Heart left ventricle (tissue), 16 donors: Measurements from ENCODE around the gene STXBP1. TPM values are rescaled to one million over a fixed set of nuclear protein-coding genes. Genes with fewer than 3 reads are reported as not detected.

Experiments
- ATAC-seq, 4 donors: fragments of 200-7000 bp; cut with Tn5 transposase; one replicate each; pipeline ENCODE4 v1.9.1; 2020 to 2022; ENCODE audit warnings: moderate library complexity in 4 of 4, mild to moderate bottlenecking in 3 of 4, moderate number of reproducible peaks in 1 of 4
- DNase-seq, 5 donors: peaks; one replicate each; pipeline ENCODE4 v3.0.0-alpha.2; 2020
- H3K27ac ChIP-seq, 12 donors: fragments of 200-600 bp; sonication (generic) in 4 of 12; one replicate each; pipeline versions ENCODE4 v1.5.0 to v1.8.0; 2016 to 2022; ENCODE audit warnings: mild to moderate bottlenecking in 2 of 12
- H3K27me3 ChIP-seq, 9 donors: fragments of 200-600 bp; sonication (generic) in 2 of 9; one replicate each; pipeline versions ENCODE4 v1.5.1 to v1.8.0; 2016 to 2022; ENCODE audit warnings: mild to moderate bottlenecking in 3 of 9
- H3K36me3 ChIP-seq, 9 donors: fragments of 200-600 bp; sonication (generic) in 2 of 9; one replicate each; pipeline versions ENCODE4 v1.5.0 to v1.8.0; 2018 to 2022; ENCODE audit warnings: mild to moderate bottlenecking in 2 of 9
- H3K4me1 ChIP-seq, 12 donors: fragments of 200-600 bp; sonication (generic) in 4 of 12; one replicate each; pipeline versions ENCODE4 v1.5.0 to v1.8.0; 2016 to 2022; ENCODE audit warnings: mild to moderate bottlenecking in 3 of 12
- H3K4me3 ChIP-seq, 12 donors: fragments of 200-600 bp; sonication (generic) in 4 of 12; one replicate each; pipeline versions ENCODE4 v1.5.0 to v1.8.0; 2017 to 2022; ENCODE audit warnings: mild to moderate bottlenecking in 9 of 12, moderate library complexity in 4 of 12
- H3K9me3 ChIP-seq, 12 donors: fragments of 200-600 bp; sonication (generic) in 4 of 12; one replicate each; pipeline versions ENCODE4 v1.5.0 to v1.8.0; 2016 to 2022; ENCODE audit warnings: mild to moderate bottlenecking in 1 of 12
- POLR2A ChIP-seq, 2 donors: fragments of 450-650 bp; IDR thresholded peaks; one replicate each; pipeline ENCODE4 v1.6.1; 2017; ENCODE audit warnings: antibody characterized with exemption in 2 of 2, mild to moderate bottlenecking in 2 of 2, moderate library complexity in 2 of 2
- WGBS, 4 donors: extraction: QIAGEN DNeasy Blood & Tissue Kit in 2 of 4; methylation state at CpG; one replicate each; pipeline versions ENCODE4 v1.1.5 to v1.1.7; 2013 to 2018; 5-methylcytosine and 5-hydroxymethylcytosine counted together
- intact Hi-C, 10 donors: fragments of 100-400 bp; cut with DNase I; formaldehyde crosslinking; loops; one replicate each; pipeline versions ENCODE4 v1.11.1 to v1.14.2; 2022
- polyA plus RNA-seq, 2 donors: library from polyadenylated mRNA; stranded (reverse); fragments of 200-250 nt; gene quantifications; one replicate each; pipeline ENCODE4 v1.2.3, GENCODE V29; 2013
- total RNA-seq, 9 donors: library from RNA; depleted of rRNA in 2 of 9; stranded (reverse); fragments of >200 nt in 2 of 9; fragmentation: NEBNext Ultra II Directional in 3 of 9; extraction: Animal tissue kit (Norgen Biotek cat#: 25700) in 3 of 9; gene quantifications; one replicate each; pipeline versions ENCODE4 v1.1.0 to v1.2.4, GENCODE V29; 2016 to 2023
- TF ChIP-seq, protein P1 (sequence below), 12 donors: fragments of 200-600 bp; sonication (generic) in 4 of 12; IDR thresholded peaks; one replicate each; pipeline versions ENCODE4 v1.5.0 to v1.8.0; 2018 to 2022; ENCODE audit warnings: antibody characterized with exemption in 12 of 12, mild to moderate bottlenecking in 5 of 12
- donor health status: ischemic (EF 13 %, LVEDD 7.1; RV severe dilation, severe dysfunction).
- donor health status: healthy with polysubstance abuse.
- donor health status: DM: no; HTN: yes; CAD: no.
- donor health status: DM: no; HTN: no; CAD: no.
- donor health status: ischemic (EF 25% LVEDD 6.9; RV normal size, moderate dysfunction).
- donor health status: ischemic (EF 25% LVEDD 5.7; RV mildly dilated, moderate dysfunction).
- donor health status: healthy.
- donor health status: DM: yes; HTN: yes; CAD: no.
- donor health status: ischemic (EF 35%, LVEDD 5.7; RV mildly dilated, moderate dysfunction).
- donor health status: nonischemic (EF 11% LVEDD 7.7; RV severe dilation, severe dysfunction).
- donor health status: DM: yes; HTN: yes; CAD: no.
- donor health status: PGD.
- donor health status: ischemic (EF 29% LVEDD 5.4; RV normal size, mild dysfunction).
- donor health status: nonischemic (EF 23%, LVEDD 6.1; RV moderate dilation, normal function).

The STXBP1 gene
- total and polyA plus RNA-seq, 11 donors, result 14.0 to 102 (median 44.5) TPM

DNA sequence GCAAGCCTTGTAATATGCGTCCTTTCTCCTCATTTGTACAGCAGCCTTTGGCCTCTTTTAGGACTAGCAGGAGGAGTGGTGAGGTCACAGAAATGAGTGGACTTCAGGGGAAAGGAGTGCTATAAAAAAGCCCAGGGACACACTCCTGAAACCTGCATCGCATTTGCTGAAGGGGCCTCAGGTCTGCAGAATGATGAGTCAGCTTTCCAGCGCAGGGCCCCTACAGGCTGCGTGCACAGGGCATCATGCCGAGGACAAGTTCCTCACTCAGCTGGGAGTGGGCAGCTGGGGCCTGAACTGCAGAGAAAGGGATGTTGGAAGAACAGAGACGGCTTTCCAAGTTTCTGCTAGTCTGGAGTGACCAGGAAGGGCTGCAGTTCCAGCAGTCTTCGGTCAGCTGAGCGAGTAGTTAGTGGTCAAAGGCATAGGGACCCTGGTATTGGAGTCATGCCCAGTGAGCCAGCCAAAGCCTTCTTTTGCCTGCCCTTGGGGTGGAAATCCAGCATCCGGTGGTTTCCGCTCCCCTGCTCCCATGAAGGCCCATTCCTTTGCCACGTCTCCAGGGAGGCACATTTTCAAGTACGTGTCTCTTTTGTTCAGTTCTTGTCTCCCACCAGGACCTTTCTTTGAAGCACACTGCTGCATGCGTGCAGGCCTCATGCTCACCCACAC is 77.4 kb downstream of the STXBP1 start:
- Histone ChIP-seq H3K9me3 (no peaks in the 10 kb centered on the region), H3K4me3 (no peak overlapping the region), H3K36me3 (peaks cover 0 to 80% (median 50%) of the 10 kb centered on the region in 9 donors), H3K27ac (no peak overlapping the region), H3K27me3 (no peaks in the 10 kb centered on the region), H3K4me1 (no peaks in the 10 kb centered on the region)
- ATAC-seq, result no peak
- WGBS, 4 donors, result 94 to 96% (median 95%) methylated on average over 13 of the region's 13 CpGs
- intact Hi-C loops, result no loop called here
- no peak for DNase-seq
- TF ChIP-seq, protein P1, sequence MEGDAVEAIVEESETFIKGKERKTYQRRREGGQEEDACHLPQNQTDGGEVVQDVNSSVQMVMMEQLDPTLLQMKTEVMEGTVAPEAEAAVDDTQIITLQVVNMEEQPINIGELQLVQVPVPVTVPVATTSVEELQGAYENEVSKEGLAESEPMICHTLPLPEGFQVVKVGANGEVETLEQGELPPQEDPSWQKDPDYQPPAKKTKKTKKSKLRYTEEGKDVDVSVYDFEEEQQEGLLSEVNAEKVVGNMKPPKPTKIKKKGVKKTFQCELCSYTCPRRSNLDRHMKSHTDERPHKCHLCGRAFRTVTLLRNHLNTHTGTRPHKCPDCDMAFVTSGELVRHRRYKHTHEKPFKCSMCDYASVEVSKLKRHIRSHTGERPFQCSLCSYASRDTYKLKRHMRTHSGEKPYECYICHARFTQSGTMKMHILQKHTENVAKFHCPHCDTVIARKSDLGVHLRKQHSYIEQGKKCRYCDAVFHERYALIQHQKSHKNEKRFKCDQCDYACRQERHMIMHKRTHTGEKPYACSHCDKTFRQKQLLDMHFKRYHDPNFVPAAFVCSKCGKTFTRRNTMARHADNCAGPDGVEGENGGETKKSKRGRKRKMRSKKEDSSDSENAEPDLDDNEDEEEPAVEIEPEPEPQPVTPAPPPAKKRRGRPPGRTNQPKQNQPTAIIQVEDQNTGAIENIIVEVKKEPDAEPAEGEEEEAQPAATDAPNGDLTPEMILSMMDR (IDR thresholded peaks at IDR 0.05), result no peak
- TF ChIP-seq POLR2A (IDR thresholded peaks at IDR 0.05), result no peak

DNA sequence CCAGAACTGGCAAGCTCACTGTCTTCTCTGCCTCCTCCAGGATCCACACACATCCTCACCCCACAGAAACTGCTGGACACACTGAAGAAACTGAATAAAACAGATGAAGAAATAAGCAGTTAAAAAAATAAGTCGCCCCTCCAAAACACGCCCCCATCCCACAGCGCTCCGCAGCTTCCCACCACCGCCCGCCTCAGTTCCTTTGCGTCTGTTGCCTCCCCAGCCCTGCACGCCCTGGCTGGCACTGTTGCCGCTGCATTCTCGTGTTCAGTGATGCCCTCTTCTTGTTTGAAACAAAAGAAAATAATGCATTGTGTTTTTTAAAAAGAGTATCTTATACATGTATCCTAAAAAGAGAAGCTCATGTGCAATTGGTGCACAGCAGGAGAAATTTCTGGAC is 78.7 kb downstream of the STXBP1 start:
- H3K4me1 ChIP-seq, result no peaks in the 10 kb centered on the region
- no peaks in the 10 kb centered on the region for H3K9me3 ChIP-seq
- no peaks in the 10 kb centered on the region for H3K27me3 ChIP-seq
- WGBS, 4 donors, result 91 to 96% (median 95%) methylated on average over 10 of the region's 10 CpGs
- TF ChIP-seq, protein P1 (IDR thresholded peaks at IDR 0.05), result no peak
- no peak for TF ChIP-seq POLR2A (IDR thresholded peaks at IDR 0.05)
- H3K27ac ChIP-seq, result no peak overlapping the region
- ATAC-seq (no peak), DNase-seq (no peak)
- H3K4me3 ChIP-seq, result no peak overlapping the region
- intact Hi-C loops, result loop anchor here in 1 of 10 donors (5.0 kb wide), 1 partner anchor 38 kb away; no protein-coding TSS in a partner anchor
- H3K36me3 ChIP-seq, result peaks cover 0 to 70% (median 50%) of the 10 kb centered on the region in 9 donors

GRCh38 chr9:127692071-127692470 is 80.0 kb downstream of the STXBP1 start:
- DNase-seq, result no peak
- no peaks in the 10 kb centered on the region for H3K27me3 ChIP-seq
- TF ChIP-seq POLR2A (IDR thresholded peaks at IDR 0.05), result no peak
- TF ChIP-seq, protein P1 (IDR thresholded peaks at IDR 0.05), result no peak
- 87 to 91% (median 91%) methylated on average over 20 of the region's 20 CpGs for WGBS, 4 donors
- no peak for ATAC-seq
- intact Hi-C loops, result loop anchor here in 1 of 10 donors (5.0 kb wide), 1 partner anchor 40 kb away; no protein-coding TSS in a partner anchor
- no peak overlapping the region for H3K4me3 ChIP-seq
- H3K27ac ChIP-seq, result no peak overlapping the region
- H3K36me3 ChIP-seq, result peaks cover 0 to 57% (median 36%) of the 10 kb centered on the region in 9 donors
- no peaks in the 10 kb centered on the region for H3K9me3 ChIP-seq
- H3K4me1 ChIP-seq, result no peaks in the 10 kb centered on the region

DNA sequence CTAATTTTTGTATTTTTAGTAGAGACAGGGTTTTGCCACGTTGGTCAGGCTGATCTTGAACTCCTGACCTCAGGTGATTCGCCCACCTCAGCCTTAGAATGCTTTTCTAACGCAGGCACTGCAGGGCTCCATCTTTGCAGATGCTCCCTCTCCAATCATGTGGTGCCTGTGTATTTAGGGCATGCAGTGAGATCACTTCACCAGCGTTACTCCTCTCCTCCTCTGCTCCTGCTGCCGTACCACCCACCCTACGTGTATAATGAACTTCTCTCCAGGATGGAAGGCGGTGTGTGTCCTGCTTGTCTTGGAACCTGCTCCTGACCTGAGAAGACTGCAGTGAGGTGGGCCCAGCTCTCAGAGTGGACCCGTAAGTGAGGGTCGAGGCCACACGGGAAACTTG is 81.1 kb downstream of the STXBP1 start:
- Histone ChIP-seq H3K27ac (no peak overlapping the region), H3K36me3 (peaks cover 0 to 46% (median 27%) of the 10 kb centered on the region in 9 donors), H3K4me1 (no peaks in the 10 kb centered on the region), H3K27me3 (no peaks in the 10 kb centered on the region), H3K9me3 (no peaks in the 10 kb centered on the region), H3K4me3 (no peak overlapping the region)
- intact Hi-C loops, result loop anchor here in 1 of 10 donors (5.0 kb wide), 1 partner anchor 41 kb away; no protein-coding TSS in a partner anchor
- DNase-seq (no peak), ATAC-seq (no peak)
- WGBS, 4 donors, result 88 to 91% (median 90%) methylated on average over 10 of the region's 10 CpGs
- TF ChIP-seq, protein P1 (IDR thresholded peaks at IDR 0.05), result no peak
- TF ChIP-seq POLR2A (IDR thresholded peaks at IDR 0.05), result no peak
